HepG2 (cell line): ENCODE measurements around the gene URGCP. TPM values are rescaled to one million over a fixed set of nuclear protein-coding genes. Genes with fewer than 3 reads are reported as not detected.

Experiments
- ATAC-seq: fragments of 200-7000 bp; cut with Tn5 transposase; 3 replicates; pipeline ENCODE4 v1.9.1; 2020; ENCODE audit warnings: mild to moderate bottlenecking, moderate library complexity
- BruUV-seq: library from RNA; stranded (reverse); fragments of 400-500 nt; replicated peaks from 2 replicates; lab custom pipeline; 2021; lab: Mats Ljungman, UMichigan
- CTCF ChIA-PET: fragments of 300-600 bp; formaldehyde crosslinking; extraction: SDS; loops from one replicate; lab custom pipeline; 2021; ENCODE audit warnings: low total read pairs, inconsistent platforms, low intra/inter-chr PET ratio; lab: Yijun Ruan, JAX
- POLR2A ChIA-PET: fragments of 350-600 bp; sonication (Branson Sonifier 250); formaldehyde crosslinking; loops from one replicate; lab custom pipeline; 2020; ENCODE audit warnings: antibody characterized with exemption, inconsistent platforms; lab: Yijun Ruan, JAX
- DNase-seq: peaks from one replicate; pipeline ENCODE4 v3.0.0-alpha.2; 2015; ENCODE audit warnings: low spot score
- FAIRE-seq: peaks from 3 replicates; lab custom pipeline; 2011; peaks lifted over from hg19 to GRCh38; lab: Jason Lieb, UNC
- H2AFZ ChIP-seq: one replicate; pipeline ENCODE4 v1.6.1; 2011; ENCODE audit warnings: low read length, inconsistent platforms
- H3K27ac ChIP-seq: fragments of 300-600 bp; 3 replicates; pipeline ENCODE4 v1.8.0; 2011; ENCODE audit warnings: mixed run types, mild to moderate bottlenecking, mixed read lengths, low read length, inconsistent platforms; ENCODE audit not compliant: insufficient read depth; ENCODE audit errors: extremely low read length
- H3K27me3 ChIP-seq, 2 experiments: fragments of 200-600 bp in 1 of 2; 2 replicates in 1 of 2; 3 replicates in 1 of 2; pipeline versions ENCODE4 v1.6.0 to v1.8.0; 2011; ENCODE audit warnings: low read length in 2 of 2, mild to moderate bottlenecking in 2 of 2, moderate library complexity in 2 of 2, inconsistent platforms in 1 of 2; ENCODE audit not compliant: insufficient read depth in 2 of 2, control insufficient read depth in 1 of 2
- H3K36me3 ChIP-seq, 2 experiments: fragments of 200-600 bp in 1 of 2; replicated peaks in 1 of 2; 2 replicates in 1 of 2; 3 replicates in 1 of 2; pipeline versions ENCODE4 v1.5.1 to v1.8.0; 2011; ENCODE audit warnings: low read length in 2 of 2, inconsistent platforms in 1 of 2; ENCODE audit not compliant: insufficient read depth in 2 of 2, control insufficient read depth in 1 of 2
- H3K4me1 ChIP-seq: 2 replicates; pipeline ENCODE4 v1.5.1; 2012; ENCODE audit warnings: low read length, inconsistent platforms; ENCODE audit not compliant: insufficient read depth
- H3K4me2 ChIP-seq: 2 replicates; pipeline ENCODE4 v1.6.0; 2011; ENCODE audit warnings: low read depth, low read length, inconsistent platforms
- H3K4me3 ChIP-seq, 3 experiments: fragments of 200-600 bp in 1 of 3; sonication (generic), shearing (Covaris generic) in 1 of 3; replicated peaks in 1 of 3; 2 replicates each; pipeline ENCODE4 v1.5.1; 2011 to 2016; ENCODE audit warnings: low read length in 3 of 3, inconsistent platforms in 2 of 3, low read depth in 2 of 3, mild to moderate bottlenecking in 2 of 3, control low read depth in 1 of 3, mixed read lengths in 1 of 3; ENCODE audit not compliant: insufficient read depth in 1 of 3
- H3K79me2 ChIP-seq: one replicate; pipeline ENCODE4 v1.6.1; 2011; ENCODE audit warnings: low read length, inconsistent platforms; ENCODE audit not compliant: insufficient read depth
- H3K9ac ChIP-seq: 2 replicates; pipeline ENCODE4 v1.6.0; 2011; ENCODE audit warnings: mild to moderate bottlenecking, low read depth, low read length, inconsistent platforms; ENCODE audit not compliant: insufficient read depth
- H3K9me3 ChIP-seq: 2 replicates; pipeline ENCODE4 v1.5.1; 2012; ENCODE audit warnings: mild to moderate bottlenecking, low read length
- H4K20me1 ChIP-seq: 2 replicates; pipeline ENCODE4 v1.6.0; 2011; ENCODE audit warnings: inconsistent platforms, mild to moderate bottlenecking, low read length, moderate library complexity; ENCODE audit not compliant: insufficient read depth
- ATRX ChIP-seq: sonication (generic); formaldehyde crosslinking; IDR thresholded peaks from 2 replicates; pipeline ENCODE4 v1.4.0; 2020; ENCODE audit warnings: missing genetic modification reagents, borderline replicate concordance
- MEIS1 ChIP-seq: sonication (generic); formaldehyde crosslinking; IDR thresholded peaks from 2 replicates; pipeline ENCODE4 v1.9.0; 2021; ENCODE audit warnings: mild to moderate bottlenecking, missing genetic modification reagents, moderate library complexity, borderline replicate concordance
- NR1H2 ChIP-seq: sonication (generic); formaldehyde crosslinking; IDR thresholded peaks from 2 replicates; pipeline ENCODE4 v1.8.1; 2022; ENCODE audit warnings: low read depth, missing genetic modification reagents, borderline replicate concordance
- POLR2AphosphoS5 ChIP-seq: IDR thresholded peaks from 2 replicates; pipeline ENCODE4 v1.6.1; 2012; ENCODE audit warnings: low read depth, low read length
- PRPF4 ChIP-seq: fragments of 200-400 bp; formaldehyde crosslinking; IDR thresholded peaks from 2 replicates; pipeline ENCODE4 v1.6.1; 2016; ENCODE audit warnings: low read length, low read depth; ENCODE audit not compliant: poor library complexity, severe bottlenecking
- SIX1 ChIP-seq: sonication (generic); formaldehyde crosslinking; IDR thresholded peaks from 2 replicates; pipeline ENCODE4 v1.4.0; 2020; ENCODE audit warnings: missing genetic modification reagents, borderline replicate concordance
- ZNF335 ChIP-seq: sonication (generic); formaldehyde crosslinking; IDR thresholded peaks from 2 replicates; pipeline ENCODE4 v1.4.0; 2020; ENCODE audit warnings: missing genetic modification reagents
- WGBS: methylation state at CpG from one replicate; pipeline ENCODE4 v1.1.6; 2017; ENCODE audit warnings: low lambda C conversion rate; 5-methylcytosine and 5-hydroxymethylcytosine counted together
- in situ Hi-C: cut with HindIII; loops from 2 replicates; pipeline ENCODE4 v1.10.0; 2017; ENCODE audit warnings: low pct_unique_long_range_greater_than_20kb; ENCODE audit not compliant: extremely low pct_ligation_motif_present
- intact Hi-C: fragments of 100-400 bp; cut with micrococcal nuclease; formaldehyde crosslinking; loops from one replicate; pipeline ENCODE4 v1.10.0; 2022; ENCODE audit not compliant: unreplicated experiment
- polyA plus RNA-seq, 8 experiments: library from polyadenylated mRNA; depleted of rRNA in 3 of 8; stranded (reverse) in 7 of 8; unstranded in 1 of 8; fragments of >200 nt; fragmentation: Illumina TruSeq in 4 of 8; extraction: Trizol in 4 of 8; gene quantifications; 2 replicates each; pipeline versions ENCODE4 v1.2.1 to v1.2.3, GENCODE V29; 2011 to 2016; ENCODE audit warnings: low read depth in 4 of 8, missing spikeins in 1 of 8, mixed read lengths in 1 of 8; ENCODE audit not compliant: insufficient read depth in 1 of 8
- total RNA-seq, 5 experiments: library from RNA; depleted of rRNA; stranded (reverse); fragments of >200 nt; fragmentation: Illumina TruSeq; extraction: Trizol; gene quantifications; 2 replicates each; pipeline ENCODE4 v1.2.3, GENCODE V29; 2016; ENCODE audit warnings: low read depth in 1 of 5
- TF ChIP-seq, protein P1 (sequence below): sonication (generic); formaldehyde crosslinking; IDR thresholded peaks from 2 replicates; pipeline ENCODE4 v1.5.1; 2020; ENCODE audit warnings: mild to moderate bottlenecking, moderate library complexity, missing genetic modification reagents
- TF ChIP-seq, protein P2 (sequence below): IDR thresholded peaks from 2 replicates; pipeline ENCODE4 v1.6.1; 2016
- TF ChIP-seq, protein P3 (sequence below): IDR thresholded peaks from 2 replicates; pipeline ENCODE4 v1.6.1; 2016; ENCODE audit warnings: control low read depth
- TF ChIP-seq, protein P4 (sequence below): IDR thresholded peaks from 2 replicates; pipeline ENCODE4 v1.6.1; 2016; ENCODE audit warnings: missing compliant biosample characterization, missing genetic modification reagents, borderline replicate concordance
- TF ChIP-seq, protein P5 (sequence below): sonication (generic); formaldehyde crosslinking; IDR thresholded peaks from 2 replicates; pipeline ENCODE4 v1.4.0; 2020; ENCODE audit warnings: missing genetic modification reagents
- TF ChIP-seq, protein P6 (sequence below): sonication (generic); formaldehyde crosslinking; IDR thresholded peaks from 2 replicates; pipeline ENCODE4 v1.5.0; 2020; ENCODE audit warnings: missing genetic modification reagents, mild to moderate bottlenecking, borderline replicate concordance
- TF ChIP-seq, protein P7 (sequence below): sonication (generic); formaldehyde crosslinking; IDR thresholded peaks from 2 replicates; pipeline ENCODE4 v1.4.0; 2020; ENCODE audit warnings: missing genetic modification reagents

The URGCP gene
- total and polyA plus RNA-seq, 2 of the 13 experiments (the other 11 are each of a cell fraction or from before 2014, with no cell fraction given), result 22.3 to 25.8 TPM

DNA sequence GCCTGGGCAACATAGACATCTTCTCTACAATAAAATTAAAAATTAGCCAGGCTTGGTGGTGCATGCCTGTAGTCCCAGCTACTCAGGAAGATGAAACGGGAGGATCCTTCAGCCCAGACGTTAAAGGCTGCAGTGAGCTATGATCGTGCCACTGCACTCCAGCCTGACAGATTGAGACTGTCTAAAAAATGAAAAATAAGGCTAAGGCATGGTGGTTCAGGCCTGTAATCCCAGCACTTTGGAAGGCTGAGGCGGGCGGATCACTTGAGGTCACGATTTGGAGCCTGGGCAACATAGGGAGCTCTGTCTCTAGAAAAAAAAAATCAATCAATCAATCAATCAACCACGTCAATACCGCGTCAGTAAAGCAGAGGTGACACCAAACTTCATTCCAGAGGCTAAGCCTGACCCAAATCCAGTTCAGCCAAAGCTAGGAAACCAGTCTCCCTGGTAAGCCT lies 68.2 kb downstream of the URGCP start:
- peaks cover 23% of the 10 kb centered on the region for H3K4me1 ChIP-seq
- H4K20me1 ChIP-seq, result no peaks in the 10 kb centered on the region
- peak overlapping the region; percentile 92 for H2AFZ ChIP-seq
- ChIA-PET POLR2A (interaction anchor here (0.9 to 2.0 kb wide), 3 partner anchors 67 to 256 kb away, joined by 3 to 6 read pairs (median 6); partner anchors contain the start of genes COA1 and STK17A), CTCF (interaction anchor here (1.3 to 2.5 kb wide), 8 partner anchors 28 to 383 kb away, joined by 5 to 46 read pairs (median 12); partner anchors contain the start of genes COA1 and STK17A)
- H3K9me3 ChIP-seq, result no peaks in the 10 kb centered on the region
- H3K27me3 ChIP-seq, result no peaks in the 10 kb centered on the region
- peak overlapping the region; percentile 92 for H3K4me2 ChIP-seq
- in situ Hi-C loops, result loop anchor here (5.0 to 25.0 kb wide), 2 partner anchors 256 to 376 kb away; partner anchors contain the start of gene STK17A
- no peaks in the 10 kb centered on the region for H3K36me3 ChIP-seq
- no TSS peak for BruUV-seq
- peak overlapping the region; percentile 70 for H3K9ac ChIP-seq
- WGBS, result 7% methylated on average over 9 of the region's 9 CpGs
- no peak overlapping the region for H3K27ac ChIP-seq
- no peak for DNase-seq
- FAIRE-seq, result peak; percentile 4
- peak; percentile 72 for ATAC-seq
- intact Hi-C loops, result loop anchor here (2.0 to 10.0 kb wide), 4 partner anchors 109 to 383 kb away; partner anchors contain the start of gene COA1
- peak overlapping the region; percentile 62 to 76 (median 70) for H3K4me3 ChIP-seq
- H3K79me2 ChIP-seq, result no peaks in the 10 kb centered on the region
- TF ChIP-seq, protein P1, sequence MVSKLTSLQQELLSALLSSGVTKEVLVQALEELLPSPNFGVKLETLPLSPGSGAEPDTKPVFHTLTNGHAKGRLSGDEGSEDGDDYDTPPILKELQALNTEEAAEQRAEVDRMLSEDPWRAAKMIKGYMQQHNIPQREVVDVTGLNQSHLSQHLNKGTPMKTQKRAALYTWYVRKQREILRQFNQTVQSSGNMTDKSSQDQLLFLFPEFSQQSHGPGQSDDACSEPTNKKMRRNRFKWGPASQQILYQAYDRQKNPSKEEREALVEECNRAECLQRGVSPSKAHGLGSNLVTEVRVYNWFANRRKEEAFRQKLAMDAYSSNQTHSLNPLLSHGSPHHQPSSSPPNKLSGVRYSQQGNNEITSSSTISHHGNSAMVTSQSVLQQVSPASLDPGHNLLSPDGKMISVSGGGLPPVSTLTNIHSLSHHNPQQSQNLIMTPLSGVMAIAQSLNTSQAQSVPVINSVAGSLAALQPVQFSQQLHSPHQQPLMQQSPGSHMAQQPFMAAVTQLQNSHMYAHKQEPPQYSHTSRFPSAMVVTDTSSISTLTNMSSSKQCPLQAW (CRISPR knock-in tag), result 0 out of 2 replicates have a peak, but pooled peaks have one; percentile 21
- TF ChIP-seq NR1H2 (CRISPR knock-in tag) (no peak), ZNF335 (CRISPR knock-in tag) (no peak), ATRX (CRISPR knock-in tag) (no peak), SIX1 (CRISPR knock-in tag) (no peak), PRPF4 (no peak), POLR2AphosphoS5 (no peak), MEIS1 (CRISPR knock-in tag) (0 out of 2 replicates have a peak, but pooled peaks have one; percentile 4)
- TF ChIP-seq, protein P2, sequence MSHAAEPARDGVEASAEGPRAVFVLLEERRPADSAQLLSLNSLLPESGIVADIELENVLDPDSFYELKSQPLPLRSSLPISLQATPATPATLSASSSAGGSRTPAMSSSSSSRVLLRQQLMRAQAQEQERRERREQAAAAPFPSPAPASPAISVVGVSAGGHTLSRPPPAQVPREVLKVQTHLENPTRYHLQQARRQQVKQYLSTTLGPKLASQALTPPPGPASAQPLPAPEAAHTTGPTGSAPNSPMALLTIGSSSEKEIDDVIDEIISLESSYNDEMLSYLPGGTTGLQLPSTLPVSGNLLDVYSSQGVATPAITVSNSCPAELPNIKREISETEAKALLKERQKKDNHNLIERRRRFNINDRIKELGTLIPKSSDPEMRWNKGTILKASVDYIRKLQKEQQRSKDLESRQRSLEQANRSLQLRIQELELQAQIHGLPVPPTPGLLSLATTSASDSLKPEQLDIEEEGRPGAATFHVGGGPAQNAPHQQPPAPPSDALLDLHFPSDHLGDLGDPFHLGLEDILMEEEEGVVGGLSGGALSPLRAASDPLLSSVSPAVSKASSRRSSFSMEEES (CRISPR knock-in tag), result no peak
- TF ChIP-seq, protein P3, sequence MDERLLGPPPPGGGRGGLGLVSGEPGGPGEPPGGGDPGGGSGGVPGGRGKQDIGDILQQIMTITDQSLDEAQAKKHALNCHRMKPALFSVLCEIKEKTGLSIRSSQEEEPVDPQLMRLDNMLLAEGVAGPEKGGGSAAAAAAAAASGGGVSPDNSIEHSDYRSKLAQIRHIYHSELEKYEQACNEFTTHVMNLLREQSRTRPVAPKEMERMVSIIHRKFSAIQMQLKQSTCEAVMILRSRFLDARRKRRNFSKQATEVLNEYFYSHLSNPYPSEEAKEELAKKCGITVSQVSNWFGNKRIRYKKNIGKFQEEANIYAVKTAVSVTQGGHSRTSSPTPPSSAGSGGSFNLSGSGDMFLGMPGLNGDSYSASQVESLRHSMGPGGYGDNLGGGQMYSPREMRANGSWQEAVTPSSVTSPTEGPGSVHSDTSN, result no peak
- TF ChIP-seq, protein P4, sequence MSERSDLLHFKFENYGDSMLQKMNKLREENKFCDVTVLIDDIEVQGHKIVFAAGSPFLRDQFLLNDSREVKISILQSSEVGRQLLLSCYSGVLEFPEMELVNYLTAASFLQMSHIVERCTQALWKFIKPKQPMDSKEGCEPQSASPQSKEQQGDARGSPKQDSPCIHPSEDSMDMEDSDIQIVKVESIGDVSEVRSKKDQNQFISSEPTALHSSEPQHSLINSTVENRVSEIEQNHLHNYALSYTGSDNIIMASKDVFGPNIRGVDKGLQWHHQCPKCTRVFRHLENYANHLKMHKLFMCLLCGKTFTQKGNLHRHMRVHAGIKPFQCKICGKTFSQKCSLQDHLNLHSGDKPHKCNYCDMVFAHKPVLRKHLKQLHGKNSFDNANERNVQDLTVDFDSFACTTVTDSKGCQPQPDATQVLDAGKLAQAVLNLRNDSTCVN, result 0 out of 2 replicates have a peak, but pooled peaks have one; percentile 10
- TF ChIP-seq, protein P5, sequence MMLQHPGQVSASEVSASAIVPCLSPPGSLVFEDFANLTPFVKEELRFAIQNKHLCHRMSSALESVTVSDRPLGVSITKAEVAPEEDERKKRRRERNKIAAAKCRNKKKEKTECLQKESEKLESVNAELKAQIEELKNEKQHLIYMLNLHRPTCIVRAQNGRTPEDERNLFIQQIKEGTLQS (CRISPR knock-in tag), result no peak
- TF ChIP-seq, protein P6, sequence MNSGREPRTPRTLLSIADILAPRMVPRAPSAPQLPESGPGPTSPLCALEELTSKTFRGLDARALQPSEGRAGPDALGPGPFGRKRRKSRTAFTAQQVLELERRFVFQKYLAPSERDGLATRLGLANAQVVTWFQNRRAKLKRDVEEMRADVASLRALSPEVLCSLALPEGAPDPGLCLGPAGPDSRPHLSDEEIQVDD, result no peak
- TF ChIP-seq, protein P7, sequence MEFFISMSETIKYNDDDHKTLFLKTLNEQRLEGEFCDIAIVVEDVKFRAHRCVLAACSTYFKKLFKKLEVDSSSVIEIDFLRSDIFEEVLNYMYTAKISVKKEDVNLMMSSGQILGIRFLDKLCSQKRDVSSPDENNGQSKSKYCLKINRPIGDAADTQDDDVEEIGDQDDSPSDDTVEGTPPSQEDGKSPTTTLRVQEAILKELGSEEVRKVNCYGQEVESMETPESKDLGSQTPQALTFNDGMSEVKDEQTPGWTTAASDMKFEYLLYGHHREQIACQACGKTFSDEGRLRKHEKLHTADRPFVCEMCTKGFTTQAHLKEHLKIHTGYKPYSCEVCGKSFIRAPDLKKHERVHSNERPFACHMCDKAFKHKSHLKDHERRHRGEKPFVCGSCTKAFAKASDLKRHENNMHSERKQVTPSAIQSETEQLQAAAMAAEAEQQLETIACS (CRISPR knock-in tag), result no peak
